K562 (cell line): ENCODE data around the gene KCNAB1. TPM values are rescaled to one million over a fixed set of nuclear protein-coding genes. Genes with fewer than 3 reads are reported as not detected.

Experiments used
- BCOR ChIP-seq: fragments of 450-650 bp; IDR thresholded peaks from 2 replicates; pipeline ENCODE4 v1.6.1; 2016
- BDP1 ChIP-seq: IDR thresholded peaks from 3 replicates; pipeline ENCODE4 v1.6.1; 2011; ENCODE audit not compliant: insufficient read length, insufficient read depth
- CAMTA2 ChIP-seq: fragments of 250-450 bp; sonication (Bioruptor Pico); conservative IDR thresholded peaks from 2 replicates; pipeline ENCODE4 v1.5.1; 2022
- CBX5 ChIP-seq: IDR thresholded peaks from 2 replicates; pipeline ENCODE4 v1.6.1; 2014; ENCODE audit warnings: low read depth, borderline replicate concordance
- ETV6 ChIP-seq, 3 experiments: fragments of 150-350 bp in 1 of 3; sonication (generic) in 1 of 3; formaldehyde crosslinking in 1 of 3; IDR thresholded peaks; 2 replicates each; pipeline versions ENCODE4 v1.6.1 to v1.8.0; 2014 to 2022; ENCODE audit warnings: borderline replicate concordance in 2 of 3, low read depth in 2 of 3, antibody characterized with exemption in 1 of 3, low read length in 1 of 3, mild to moderate bottlenecking in 1 of 3, missing genetic modification reagents in 1 of 3
- EZH2 ChIP-seq: IDR thresholded peaks from 2 replicates; pipeline ENCODE4 v1.6.1; 2012; ENCODE audit warnings: low read depth, mild to moderate bottlenecking, inconsistent platforms, low read length, borderline replicate concordance
- FOXJ2 ChIP-seq: fragments of 200-800 bp; sonication (Bioruptor generic); IDR thresholded peaks from 2 replicates; pipeline ENCODE4 v1.6.1; 2016; ENCODE audit warnings: missing genetic modification characterization, missing compliant biosample characterization
- LARP7 ChIP-seq: fragments of 450-650 bp; IDR thresholded peaks from 2 replicates; pipeline ENCODE4 v1.6.1; 2016
- MBD2 ChIP-seq: sonication (generic); IDR thresholded peaks from 2 replicates; pipeline ENCODE4 v1.6.1; 2016; ENCODE audit warnings: low read depth, borderline replicate concordance
- SP2 ChIP-seq: IDR thresholded peaks from 2 replicates; pipeline ENCODE4 v1.6.1; 2011; ENCODE audit warnings: mild to moderate bottlenecking, low read depth, low read length, moderate library complexity; ENCODE audit not compliant: poor library complexity, severe bottlenecking; ENCODE audit errors: extremely low read depth
- polyA plus RNA-seq, 8 experiments: library from polyadenylated mRNA; depleted of rRNA in 4 of 8; stranded (reverse) in 5 of 8; unstranded in 3 of 8; fragments of >200 nt; fragmentation: Nextera tagmentation in 2 of 8; fragmentation: Illumina TruSeq in 1 of 8; extraction: Ambion mirVana in 2 of 8; extraction: Trizol in 1 of 8; gene quantifications; 2 replicates each; pipeline versions ENCODE4 v1.2.1 to v1.2.3, GENCODE V29; 2011 to 2014; ENCODE audit warnings: inconsistent platforms in 1 of 8, missing spikeins in 1 of 8
- total RNA-seq, 7 experiments: library from RNA; depleted of rRNA in 6 of 7; stranded (reverse); fragments of >200 nt in 6 of 7; fragmentation: Illumina TruSeq in 2 of 7; extraction: Trizol in 2 of 7; gene quantifications; 2 replicates each; pipeline versions ENCODE4 v1.2.1 to v1.2.3, GENCODE V29; 2011 to 2021; ENCODE audit warnings: low replicate concordance in 1 of 7
- TF ChIP-seq, protein P1 (sequence below): fragments of 450-650 bp; formaldehyde crosslinking; IDR thresholded peaks from 2 replicates; pipeline ENCODE4 v1.4.0; 2020; ENCODE audit warnings: mild to moderate bottlenecking, mixed read lengths
- TF ChIP-seq, protein P2 (sequence below): sonication (generic); formaldehyde crosslinking; IDR thresholded peaks from 2 replicates; pipeline ENCODE4 v1.8.0; 2023; ENCODE audit warnings: mild to moderate bottlenecking, missing genetic modification reagents
- TF ChIP-seq, protein P3 (sequence below): fragments of 250-450 bp; sonication (Bioruptor Pico); IDR thresholded peaks from 2 replicates; pipeline ENCODE4 v1.5.0; 2022; ENCODE audit warnings: mild to moderate bottlenecking

KCNAB1 gene
- total and polyA plus RNA-seq, 9 of the 15 experiments (the other 6 are each of a cell fraction or from before 2014, with no cell fraction given), result 0.14 to 1.2 (median 0.51) TPM

DNA sequence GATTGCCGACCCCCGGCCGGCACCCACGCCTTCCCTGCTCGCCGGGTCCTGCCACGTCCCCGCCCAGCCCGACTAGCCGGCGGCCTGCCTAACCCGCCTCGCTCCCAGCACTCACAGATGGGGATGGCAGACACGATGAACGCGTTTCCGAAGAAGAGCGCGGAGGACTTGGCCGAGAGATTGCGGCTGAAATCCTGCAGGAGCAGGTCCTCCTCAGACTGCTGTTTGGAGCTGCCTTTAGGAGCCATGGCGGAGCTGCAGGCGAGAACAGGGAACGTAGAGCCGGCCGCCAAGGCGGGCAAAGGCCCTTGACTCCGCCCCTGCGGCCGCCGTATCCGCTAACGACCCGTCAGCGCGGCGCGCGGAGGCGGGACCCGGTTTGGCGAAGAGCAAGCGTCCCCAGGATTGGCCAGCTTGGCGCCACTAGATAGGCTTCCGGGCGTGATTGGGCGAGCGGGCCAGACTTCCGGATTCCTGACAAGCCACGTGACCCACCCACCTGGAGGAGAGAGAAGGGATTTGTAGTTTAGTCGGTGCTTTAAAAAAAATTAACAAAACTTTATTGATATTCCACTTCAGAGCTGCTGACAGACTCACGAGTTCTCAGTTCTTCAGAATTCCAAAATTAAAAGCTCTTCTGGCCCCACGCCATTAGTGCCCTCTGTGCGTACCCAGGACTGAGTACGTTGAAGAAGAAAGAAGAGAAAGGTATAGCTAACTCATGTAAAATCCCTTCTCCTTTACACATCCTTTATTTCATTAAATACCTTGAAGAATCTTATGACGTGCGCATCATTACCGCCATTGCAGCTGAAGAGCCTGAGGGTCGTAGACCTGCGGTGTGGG, 434.7 kb downstream of the KCNAB1 start, which contains the start of gene SSR3 (continued):
- TF ChIP-seq, protein P1, sequence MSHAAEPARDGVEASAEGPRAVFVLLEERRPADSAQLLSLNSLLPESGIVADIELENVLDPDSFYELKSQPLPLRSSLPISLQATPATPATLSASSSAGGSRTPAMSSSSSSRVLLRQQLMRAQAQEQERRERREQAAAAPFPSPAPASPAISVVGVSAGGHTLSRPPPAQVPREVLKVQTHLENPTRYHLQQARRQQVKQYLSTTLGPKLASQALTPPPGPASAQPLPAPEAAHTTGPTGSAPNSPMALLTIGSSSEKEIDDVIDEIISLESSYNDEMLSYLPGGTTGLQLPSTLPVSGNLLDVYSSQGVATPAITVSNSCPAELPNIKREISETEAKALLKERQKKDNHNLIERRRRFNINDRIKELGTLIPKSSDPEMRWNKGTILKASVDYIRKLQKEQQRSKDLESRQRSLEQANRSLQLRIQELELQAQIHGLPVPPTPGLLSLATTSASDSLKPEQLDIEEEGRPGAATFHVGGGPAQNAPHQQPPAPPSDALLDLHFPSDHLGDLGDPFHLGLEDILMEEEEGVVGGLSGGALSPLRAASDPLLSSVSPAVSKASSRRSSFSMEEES, result peak; percentile 98
- TF ChIP-seq ETV6 (IDR thresholded peaks at IDR 0.05; ENCODE audit: borderline replicate concordance in 1 of 2, low read depth in 2 of 2, low read length in 1 of 2), result no peak
- no peak for TF ChIP-seq ETV6 (CRISPR knock-in tag; IDR thresholded peaks at IDR 0.05; ENCODE audit: borderline replicate concordance)
- TF ChIP-seq MBD2, result peak; percentile 98
- TF ChIP-seq, protein P2, sequence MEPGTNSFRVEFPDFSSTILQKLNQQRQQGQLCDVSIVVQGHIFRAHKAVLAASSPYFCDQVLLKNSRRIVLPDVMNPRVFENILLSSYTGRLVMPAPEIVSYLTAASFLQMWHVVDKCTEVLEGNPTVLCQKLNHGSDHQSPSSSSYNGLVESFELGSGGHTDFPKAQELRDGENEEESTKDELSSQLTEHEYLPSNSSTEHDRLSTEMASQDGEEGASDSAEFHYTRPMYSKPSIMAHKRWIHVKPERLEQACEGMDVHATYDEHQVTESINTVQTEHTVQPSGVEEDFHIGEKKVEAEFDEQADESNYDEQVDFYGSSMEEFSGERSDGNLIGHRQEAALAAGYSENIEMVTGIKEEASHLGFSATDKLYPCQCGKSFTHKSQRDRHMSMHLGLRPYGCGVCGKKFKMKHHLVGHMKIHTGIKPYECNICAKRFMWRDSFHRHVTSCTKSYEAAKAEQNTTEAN (CRISPR knock-in tag), result no peak
- TF ChIP-seq CAMTA2 (CRISPR knock-in tag), result no peak
- TF ChIP-seq SP2, result peak; percentile 55
- no peak for TF ChIP-seq BDP1
- no peak for TF ChIP-seq CBX5
- no peak for TF ChIP-seq BCOR
- TF ChIP-seq, protein P3, sequence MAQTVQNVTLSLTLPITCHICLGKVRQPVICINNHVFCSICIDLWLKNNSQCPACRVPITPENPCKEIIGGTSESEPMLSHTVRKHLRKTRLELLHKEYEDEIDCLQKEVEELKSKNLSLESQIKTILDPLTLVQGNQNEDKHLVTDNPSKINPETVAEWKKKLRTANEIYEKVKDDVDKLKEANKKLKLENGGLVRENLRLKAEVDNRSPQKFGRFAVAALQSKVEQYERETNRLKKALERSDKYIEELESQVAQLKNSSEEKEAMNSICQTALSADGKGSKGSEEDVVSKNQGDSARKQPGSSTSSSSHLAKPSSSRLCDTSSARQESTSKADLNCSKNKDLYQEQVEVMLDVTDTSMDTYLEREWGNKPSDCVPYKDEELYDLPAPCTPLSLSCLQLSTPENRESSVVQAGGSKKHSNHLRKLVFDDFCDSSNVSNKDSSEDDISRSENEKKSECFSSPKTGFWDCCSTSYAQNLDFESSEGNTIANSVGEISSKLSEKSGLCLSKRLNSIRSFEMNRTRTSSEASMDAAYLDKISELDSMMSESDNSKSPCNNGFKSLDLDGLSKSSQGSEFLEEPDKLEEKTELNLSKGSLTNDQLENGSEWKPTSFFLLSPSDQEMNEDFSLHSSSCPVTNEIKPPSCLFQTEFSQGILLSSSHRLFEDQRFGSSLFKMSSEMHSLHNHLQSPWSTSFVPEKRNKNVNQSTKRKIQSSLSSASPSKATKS (CRISPR knock-in tag), result no peak
- no peak for TF ChIP-seq LARP7
- no peak for TF ChIP-seq EZH2
- peak; percentile 30; the same call in 1 of the 2 replicates for TF ChIP-seq FOXJ2
